HG03103 (cell line): ENCODE measurements around the gene DGAT2.

Experiments
- ATAC-seq: cut with Tn5 transposase; IDR thresholded peaks from one replicate; pipeline ENCODE4 v1.9.1; 2021; ENCODE audit warnings: low read depth; ENCODE audit not compliant: unreplicated experiment

Gene DGAT2

DNA sequence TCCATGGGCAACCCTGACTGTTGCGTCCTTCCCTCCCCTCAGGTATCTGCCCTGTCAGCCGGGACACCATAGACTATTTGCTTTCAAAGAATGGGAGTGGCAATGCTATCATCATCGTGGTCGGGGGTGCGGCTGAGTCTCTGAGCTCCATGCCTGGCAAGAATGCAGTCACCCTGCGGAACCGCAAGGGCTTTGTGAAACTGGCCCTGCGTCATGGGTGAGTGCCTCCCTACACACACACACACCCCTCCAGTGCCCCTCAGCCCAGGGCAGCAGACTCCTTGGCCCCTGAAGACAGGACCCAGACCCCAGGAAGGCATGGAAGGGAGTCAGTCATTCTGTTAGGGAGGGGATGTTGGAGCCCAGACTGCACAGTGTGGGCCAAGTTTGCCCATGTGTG is 28.5 kb downstream of the DGAT2 start:
- no peak for ATAC-seq

DNA sequence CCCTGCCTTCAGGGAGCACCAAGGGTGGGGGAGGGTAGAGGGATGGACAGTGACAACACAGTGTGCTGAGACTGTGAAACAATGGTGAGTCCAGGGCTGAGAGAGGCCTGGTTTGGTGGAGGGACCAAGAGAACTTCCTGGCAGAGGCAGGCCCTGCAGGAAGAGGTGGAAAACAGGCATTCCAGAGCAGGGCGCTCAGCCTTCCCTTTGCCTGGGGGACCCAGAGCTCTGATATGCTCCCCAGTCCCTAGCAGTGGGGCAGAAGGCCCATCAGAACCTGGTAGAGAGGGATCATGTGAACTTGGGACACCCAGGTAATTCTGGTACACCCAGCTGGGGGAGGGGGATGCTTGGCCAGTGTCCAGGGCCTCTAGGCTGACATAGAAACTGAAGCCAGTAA is 29.2 kb downstream of the DGAT2 start:
- ATAC-seq, result no peak

DNA sequence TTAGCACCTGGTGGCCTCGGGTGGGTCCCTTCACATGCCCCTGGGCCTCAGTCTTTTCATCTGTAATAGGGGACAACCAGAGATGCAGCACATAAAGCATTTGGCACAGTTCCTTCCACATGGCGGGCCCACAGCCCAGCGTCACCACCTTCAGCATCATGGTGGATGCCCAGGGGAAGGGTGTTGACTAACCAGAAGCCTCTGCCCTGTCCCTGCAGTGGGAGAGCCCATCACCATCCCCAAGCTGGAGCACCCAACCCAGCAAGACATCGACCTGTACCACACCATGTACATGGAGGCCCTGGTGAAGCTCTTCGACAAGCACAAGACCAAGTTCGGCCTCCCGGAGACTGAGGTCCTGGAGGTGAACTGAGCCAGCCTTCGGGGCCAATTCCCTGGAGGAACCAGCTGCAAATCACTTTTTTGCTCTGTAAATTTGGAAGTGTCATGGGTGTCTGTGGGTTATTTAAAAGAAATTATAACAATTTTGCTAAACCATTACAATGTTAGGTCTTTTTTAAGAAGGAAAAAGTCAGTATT is 31.6 kb downstream of the DGAT2 start:
- no peak for ATAC-seq

DNA sequence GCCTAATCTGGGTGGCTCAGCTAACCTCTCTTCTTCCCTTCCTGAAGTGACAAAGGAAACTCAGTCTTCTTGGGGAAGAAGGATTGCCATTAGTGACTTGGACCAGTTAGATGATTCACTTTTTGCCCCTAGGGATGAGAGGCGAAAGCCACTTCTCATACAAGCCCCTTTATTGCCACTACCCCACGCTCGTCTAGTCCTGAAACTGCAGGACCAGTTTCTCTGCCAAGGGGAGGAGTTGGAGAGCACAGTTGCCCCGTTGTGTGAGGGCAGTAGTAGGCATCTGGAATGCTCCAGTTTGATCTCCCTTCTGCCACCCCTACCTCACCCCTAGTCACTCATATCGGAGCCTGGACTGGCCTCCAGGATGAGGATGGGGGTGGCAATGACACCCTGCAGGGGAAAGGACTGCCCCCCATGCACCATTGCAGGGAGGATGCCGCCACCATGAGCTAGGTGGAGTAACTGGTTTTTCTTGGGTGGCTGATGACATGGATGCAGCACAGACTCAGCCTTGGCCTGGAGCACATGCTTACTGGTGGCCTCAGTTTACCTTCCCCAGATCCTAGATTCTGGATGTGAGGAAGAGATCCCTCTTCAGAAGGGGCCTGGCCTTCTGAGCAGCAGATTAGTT is 32.3 kb downstream of the DGAT2 start:
- no peak for ATAC-seq

DNA sequence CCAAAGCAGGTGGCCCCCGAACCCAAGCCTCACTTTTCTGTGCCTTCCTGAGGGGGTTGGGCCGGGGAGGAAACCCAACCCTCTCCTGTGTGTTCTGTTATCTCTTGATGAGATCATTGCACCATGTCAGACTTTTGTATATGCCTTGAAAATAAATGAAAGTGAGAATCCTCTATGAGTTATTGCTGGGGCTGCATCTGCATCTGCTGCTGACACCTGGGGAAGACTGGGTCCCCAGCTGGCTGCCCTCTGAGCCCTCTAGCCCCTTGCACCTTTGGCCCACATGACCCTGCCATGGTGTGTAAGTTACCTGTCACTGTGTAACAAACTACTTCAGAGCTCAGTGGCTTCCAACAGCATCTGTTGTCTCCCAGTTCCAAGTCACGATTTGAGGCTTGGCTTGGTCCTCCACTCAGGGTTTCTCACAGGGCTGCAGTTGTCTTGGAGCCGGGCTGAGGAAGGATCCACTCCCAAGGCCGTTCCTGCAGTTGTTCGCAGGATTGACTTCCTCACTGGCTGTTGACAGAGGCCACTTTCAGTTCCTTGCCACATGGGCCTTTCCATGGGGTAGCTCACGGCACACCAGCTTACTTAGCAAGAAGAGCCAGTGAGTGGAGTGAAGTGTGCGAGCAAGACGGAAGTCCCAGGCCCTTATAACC is 32.9 kb downstream of the DGAT2 start:
- no peak for ATAC-seq

DNA sequence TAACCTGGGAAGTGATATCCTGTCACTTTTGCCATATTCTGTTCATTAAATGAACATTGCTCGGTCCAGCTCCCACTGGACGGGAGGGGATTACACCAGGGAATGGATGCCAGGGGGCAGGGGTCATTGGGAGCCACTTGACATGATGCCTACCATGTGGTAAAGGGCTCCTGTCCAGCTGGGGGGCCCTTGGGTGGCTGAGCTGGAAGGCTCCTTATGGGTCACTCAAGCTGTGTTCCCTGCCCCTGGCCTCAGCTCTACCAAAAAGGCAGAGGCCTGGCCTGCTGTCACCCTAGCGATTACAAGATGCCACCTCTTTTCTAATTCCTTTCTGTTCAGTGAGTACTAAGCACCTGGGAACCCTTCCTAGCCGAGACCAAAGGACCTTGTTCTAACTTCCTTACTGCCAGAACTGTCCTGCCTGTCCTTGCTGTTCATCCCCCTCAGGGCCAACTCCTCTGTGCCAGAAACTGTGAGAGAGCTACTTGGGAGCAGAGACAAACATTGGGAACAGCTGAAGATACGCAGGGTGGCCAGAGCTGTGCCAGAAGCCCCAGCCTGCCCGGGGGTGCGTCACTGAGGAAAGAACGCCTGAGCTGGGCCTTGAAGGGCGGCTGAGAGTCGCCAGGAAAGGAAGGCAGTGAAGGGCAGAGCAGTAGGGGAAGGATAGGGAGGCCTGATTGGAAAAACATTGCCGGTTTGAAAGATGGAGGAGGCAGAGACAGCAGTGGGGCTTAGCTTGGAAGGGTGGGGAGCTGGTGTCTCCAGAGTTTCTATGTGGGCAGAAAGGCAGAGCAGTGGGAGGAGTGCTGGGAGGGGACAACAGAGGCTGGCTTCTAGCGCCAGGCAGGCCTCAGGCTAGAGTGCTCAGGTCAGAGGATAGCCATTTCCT is 33.7 kb downstream of the DGAT2 start:
- no peak for ATAC-seq

DNA sequence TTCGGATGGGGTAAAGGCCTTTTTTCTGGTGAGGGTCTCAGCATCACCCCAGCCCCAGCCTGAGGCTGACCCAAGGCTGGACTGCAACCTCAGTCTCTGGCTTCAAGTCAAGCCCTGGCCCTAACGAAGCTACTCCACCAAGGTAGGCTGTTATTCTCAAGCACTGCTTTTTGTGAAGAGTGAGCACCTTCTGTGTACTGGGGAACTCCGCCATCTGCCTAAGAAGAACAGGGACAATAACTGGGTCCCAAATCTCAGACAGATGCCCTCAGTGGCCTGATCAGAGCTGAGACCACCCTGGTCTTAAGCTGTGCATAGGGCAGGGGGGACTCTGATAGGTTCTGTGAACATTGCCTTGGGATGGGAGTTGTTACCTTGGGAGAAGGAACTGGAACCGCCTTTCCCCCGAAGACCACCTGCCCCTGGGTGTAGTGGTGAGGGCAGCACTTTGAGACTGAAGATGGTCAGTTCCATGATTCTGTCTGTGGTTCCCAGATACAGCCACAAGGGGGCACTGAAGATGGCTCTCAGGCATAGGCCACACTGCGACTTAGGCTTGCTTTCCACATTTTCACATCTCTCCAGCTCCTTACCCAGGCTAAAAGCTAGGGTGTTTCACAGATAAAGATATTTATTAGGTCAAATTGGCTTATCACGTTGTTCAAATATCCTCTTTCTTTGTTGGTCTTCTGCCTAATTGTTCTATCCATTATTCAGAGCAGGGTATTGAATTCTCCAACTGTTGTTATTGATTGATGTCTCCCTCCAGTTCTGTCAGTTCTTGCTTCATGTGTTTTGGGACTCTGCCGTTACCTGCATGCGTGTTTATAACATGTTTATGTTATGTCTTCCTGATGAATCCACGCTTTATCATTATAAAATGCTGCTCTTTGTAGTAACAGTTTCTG is 34.6 kb downstream of the DGAT2 start:
- ATAC-seq, result peak; percentile 54

DNA sequence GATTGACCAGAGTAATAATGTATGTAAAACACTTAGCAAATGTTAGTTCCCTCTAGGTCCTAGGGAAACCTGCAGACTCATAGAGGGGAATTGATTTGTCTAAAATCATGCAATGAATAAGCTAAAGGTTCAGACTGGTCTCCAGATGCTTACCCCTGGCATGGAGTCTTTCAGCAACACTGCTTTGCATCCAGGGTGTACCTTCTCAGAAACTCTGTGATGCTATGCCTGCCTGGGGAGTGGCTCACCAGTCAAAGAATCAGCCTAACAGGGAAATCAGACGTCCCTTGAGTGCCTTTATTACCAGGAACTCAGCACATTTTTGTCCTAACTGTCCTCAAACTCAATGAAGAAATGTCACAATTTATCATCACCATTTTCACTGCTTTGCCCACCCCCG is 40.5 kb downstream of the DGAT2 start:
- ATAC-seq, result no peak

DNA sequence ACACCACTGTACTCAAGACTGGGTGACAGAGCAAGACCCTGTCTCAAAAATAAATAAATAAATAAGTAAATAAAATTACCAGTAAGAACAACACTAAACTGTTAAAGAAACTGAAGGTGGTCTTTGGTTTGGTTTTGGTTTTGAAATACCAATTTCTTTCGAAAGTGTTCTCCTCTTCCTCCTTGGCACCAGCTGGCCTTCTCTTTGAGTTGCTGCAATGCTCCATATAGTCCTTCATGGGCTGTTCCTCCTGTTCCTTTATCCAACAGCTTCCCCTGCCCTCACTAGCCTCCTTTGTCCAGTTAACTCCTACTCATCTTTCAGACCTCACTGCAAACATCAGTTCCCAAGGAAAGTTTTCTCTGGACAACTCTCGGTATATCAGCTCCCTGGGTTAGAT is 41.4 kb downstream of the DGAT2 start:
- no peak for ATAC-seq

DNA sequence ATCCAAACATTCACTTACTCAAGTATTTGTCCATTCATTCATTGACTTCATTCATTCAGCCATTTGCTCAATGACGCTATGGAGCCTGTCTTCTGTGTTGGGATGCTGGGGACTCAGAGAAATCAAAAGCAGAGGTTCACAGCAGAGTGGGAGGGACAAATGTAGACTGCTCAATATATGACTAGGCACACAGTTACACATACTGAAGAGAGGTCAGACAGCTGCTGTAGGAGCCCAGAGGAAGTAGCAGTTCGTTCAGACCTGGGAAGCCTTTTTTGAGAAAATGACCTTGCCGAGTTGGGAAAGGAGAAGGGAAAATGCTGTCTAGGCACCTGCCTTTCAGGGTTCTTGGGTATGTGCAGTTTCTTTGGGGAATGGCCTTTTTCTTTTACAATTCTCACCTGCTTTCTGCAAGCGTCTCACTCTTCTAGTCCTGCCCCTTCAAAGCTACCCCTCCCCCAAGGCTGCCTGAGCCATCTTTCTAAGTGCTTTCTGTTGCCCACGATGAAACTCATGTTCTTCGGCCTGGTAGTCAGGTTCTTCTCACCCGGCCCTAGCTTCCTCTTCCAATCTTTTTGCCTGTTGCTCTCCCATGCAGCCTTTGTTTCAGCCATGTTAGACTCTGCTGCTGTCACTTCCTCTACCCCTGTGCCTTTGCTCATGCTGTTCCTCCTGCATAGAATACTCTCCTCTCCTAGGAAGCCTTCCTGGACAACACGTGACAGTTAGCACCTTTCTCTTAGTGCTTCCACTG is 42.2 kb downstream of the DGAT2 start:
- ATAC-seq, result no peak

DNA sequence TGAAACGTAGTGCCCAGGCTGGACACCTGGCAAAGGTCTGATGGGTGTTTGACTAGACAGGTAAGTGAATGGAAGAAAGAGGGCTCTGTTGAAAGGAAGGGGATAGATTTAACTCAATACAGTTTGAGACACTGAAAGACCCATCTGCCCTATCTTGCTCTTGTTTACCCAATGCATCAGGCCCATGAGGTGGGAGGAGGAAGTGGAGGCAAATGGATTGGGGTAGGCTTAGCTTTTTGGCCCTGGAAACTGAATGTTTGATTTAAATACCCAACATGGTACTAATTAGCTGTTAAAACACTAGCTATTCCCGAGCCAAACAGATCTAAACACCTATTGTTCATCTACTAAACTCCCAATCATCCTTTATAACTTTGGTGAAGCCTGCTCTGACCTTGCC is 42.9 kb downstream of the DGAT2 start:
- ATAC-seq, result no peak

DNA sequence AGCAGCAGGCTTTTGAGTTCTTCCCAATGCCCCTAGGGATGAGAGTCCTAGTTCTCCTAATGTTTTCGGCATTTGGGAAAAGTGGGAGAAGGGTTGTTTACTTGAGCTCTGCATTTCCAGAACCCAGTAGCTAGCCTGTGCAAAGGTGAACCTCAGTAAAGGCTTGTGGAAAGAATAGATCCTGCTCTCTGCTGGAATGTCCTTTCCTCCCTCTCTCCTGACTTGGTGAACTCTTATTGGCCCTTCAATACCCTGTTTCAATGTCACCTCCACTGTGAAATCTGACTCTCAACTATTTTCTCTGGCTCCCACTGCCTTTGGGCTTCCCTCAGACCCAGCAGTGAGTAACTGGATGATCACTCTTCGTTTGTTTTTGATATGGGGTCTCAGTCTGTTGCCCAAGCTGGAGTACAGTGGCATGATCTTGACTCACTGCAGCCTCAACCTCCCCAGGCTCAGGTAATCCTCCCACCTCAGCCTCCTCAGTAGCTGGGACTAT is 44.0 kb downstream of the DGAT2 start:
- ATAC-seq, result no peak

DNA sequence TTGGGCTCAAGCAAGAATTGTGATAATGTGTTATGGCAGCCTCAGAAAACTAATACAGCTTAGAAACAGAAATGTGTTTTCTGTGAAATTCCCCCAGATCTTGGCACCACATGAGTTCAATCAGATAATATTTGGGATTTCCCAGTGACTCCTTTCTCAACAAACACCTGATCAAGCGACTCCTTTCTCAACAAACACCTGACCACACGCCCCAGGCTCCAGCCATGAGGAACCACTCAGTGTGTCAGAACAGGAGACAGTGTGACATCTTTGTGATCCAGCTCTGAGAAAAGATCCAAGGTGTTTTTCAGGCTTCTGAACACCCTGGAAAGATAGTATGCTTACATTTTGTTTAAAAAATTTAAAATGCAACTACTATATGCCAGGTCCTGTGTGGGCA is 44.5 kb downstream of the DGAT2 start:
- ATAC-seq, result no peak

DNA sequence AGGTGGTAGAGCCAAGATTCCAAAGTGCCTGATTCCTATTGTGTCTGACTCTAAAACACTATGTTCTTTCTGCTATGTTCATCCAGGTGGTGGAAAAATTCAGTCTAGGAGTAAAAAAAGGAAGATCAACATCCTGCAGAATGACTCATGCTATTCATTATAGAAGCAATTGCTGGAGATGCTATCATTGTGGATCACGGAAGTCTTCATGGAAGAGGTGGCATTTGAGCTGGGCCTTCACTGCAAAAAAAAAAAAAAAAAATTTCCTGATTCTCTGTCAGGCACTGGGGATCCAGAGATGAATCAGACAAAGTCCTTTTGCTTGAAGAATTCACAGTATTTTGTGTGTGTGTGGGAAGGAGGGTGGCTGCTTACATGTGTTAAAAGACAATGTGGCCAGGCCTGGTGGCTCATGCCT is 45.1 kb downstream of the DGAT2 start:
- no peak for ATAC-seq

DNA sequence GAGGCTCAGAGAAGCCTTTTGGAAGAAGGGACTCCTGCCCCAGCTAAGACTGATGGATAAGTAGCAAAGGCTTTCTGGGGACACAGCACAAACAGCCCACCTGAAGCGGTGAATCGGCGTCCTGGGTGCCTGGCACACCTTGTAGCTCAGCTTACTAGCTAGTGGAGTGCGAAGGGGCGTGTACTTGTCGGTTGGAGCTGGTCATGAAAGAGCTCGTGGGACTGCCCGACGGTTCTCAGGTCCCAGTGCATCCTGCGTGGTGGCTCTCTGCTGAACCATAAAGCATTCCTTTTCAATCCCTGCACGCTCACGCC is 45.7 kb downstream of the DGAT2 start:
- peak; percentile 17 for ATAC-seq

DNA sequence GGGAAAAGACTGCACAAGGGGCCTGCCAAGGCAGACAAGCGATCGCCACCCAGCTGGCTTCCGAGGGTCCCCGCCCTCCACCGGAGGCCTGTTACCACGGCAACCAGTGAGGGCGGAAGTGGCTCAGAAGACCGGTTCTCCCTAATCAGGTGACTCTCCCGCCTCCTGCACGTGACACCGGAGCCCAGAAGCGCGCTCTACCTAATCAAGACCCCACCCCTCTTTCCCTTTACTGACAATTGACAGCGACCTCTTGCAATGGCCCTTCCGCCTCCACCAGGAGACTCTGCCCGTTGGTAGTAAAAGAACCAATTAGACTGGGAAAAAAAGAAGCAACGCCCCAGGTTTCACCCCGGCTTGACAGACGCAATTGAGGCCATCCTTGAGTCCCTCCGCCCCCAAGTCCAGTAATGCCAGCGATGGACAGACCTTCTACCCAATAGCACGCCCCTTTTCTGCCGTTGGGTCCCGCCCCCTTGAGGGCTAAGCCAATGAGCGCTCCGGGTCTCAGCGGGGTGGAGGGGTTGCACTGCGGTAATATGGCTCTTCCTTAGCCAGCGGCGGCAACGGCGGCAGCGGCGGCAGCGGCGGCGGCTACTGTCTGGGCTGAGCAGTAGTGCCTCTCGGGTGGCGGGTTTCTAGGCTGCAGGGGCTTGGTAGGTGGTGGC is 46.2 kb downstream of the DGAT2 start, which contains the start of gene UVRAG:
Gene UVRAG (plus strand): TSS at position 534 of the 668 bp plus-strand sequence. CDS start 198 bp downstream, outside the sequence.
- peak; percentile 69 for ATAC-seq

DNA sequence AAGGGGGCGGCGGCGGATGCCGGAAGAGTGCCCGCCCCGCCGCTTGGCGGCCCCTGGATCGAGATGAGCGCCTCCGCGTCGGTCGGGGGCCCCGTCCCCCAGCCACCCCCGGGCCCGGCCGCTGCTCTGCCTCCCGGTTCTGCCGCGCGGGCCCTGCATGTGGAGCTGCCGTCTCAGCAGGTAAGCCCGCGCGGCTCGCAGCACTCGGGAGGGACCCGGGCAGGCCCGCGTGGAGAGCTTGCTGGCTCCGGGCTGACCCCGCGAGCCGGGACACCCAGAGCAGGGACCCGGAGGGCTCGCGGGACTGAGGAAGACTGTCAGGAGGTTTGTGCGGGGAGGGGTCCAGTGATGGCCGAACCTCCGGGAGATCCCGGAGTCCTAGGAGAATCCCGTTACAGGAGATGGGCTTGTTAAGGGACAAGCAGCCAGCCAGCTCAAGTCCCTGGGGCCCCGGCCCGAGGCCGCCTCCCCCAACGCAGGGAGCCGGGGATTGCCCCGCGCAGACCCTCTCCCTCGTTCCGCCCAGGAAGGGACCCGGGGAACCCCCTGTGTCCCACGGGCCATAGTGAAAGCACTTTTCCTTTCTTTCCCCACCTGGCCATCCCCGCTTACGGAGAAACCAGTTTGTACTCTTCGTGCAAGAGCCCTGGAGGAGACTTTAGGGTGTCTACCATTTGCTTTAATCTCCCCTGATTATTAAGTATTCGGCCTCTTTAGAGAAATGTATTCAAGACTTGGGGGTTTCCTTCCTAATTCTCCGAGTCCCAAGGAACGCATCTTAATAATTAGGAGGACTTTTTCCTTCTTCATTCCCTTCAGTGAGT is 47.0 kb downstream of the DGAT2 start:
- ATAC-seq, result peak; percentile 12
